ENCODE data around the gene FSTL3.

DNA sequence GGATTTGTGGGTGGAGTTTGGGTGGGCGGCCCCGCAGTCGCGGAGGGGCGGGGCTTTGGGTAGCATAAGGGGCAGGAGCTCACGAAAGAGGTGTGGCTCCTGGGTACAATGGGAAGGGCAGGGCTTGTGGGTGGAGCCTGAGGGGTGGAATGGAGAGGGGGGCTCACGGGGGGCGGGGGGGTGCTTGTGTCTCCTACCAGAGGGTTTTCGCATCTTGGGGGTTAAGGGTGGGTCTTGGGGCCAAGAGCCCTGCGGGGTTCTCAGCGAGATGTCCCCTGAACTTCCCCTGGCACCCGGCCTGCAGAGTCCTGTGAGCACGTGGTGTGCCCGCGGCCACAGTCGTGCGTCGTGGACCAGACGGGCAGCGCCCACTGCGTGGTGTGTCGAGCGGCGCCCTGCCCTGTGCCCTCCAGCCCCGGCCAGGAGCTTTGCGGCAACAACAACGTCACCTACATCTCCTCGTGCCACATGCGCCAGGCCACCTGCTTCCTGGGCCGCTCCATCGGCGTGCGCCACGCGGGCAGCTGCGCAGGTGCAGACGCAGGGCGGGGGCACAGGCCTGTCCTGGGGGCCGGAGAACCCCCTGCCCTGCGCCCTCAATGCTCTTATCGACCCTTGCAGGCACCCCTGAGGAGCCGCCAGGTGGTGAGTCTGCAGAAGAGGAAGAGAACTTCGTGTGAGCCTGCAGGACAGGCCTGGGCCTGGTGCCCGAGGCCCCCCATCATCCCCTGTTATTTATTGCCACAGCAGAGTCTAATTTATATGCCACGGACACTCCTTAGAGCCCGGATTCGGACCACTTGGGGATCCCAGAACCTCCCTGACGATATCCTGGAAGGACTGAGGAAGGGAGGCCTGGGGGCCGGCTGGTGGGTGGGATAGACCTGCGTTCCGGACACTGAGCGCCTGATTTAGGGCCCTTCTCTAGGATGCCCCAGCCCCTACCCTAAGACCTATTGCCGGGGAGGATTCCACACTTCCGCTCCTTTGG lies 5.1 kb downstream of the FSTL3 start:
- TF ChIP-seq POLR2A (IDR thresholded peaks at IDR 0.05), result no peak
- no peak for TF ChIP-seq CTCF (IDR thresholded peaks at IDR 0.05 in 4 of 5, conservative IDR thresholded peaks at IDR 0.05 in 1 of 5)
